Limb (tissue), 2 donors: ENCODE results near the gene YWHAG.
A peak's percentile ranks its signal among the peaks of the same experiment; 100 is the strongest.
"Not testable (repeated sequence)": the region's sequence is repeated elsewhere in the genome, so short reads cannot be mapped to it uniquely, and the experiment has no call there.

Experiments used
- DNase-seq, 2 donors: peaks; one replicate each; pipeline ENCODE4 v3.0.0-alpha.2; 2016; ENCODE audit errors: extremely low spot score in 2 of 2

YWHAG gene

GRCh38 chr7:76380623-76380966, 21.8 kb upstream of the YWHAG start:
- no peak for DNase-seq

- DNase-seq, result no peak
Measured at GRCh38 chr7:76377186-76377918, 18.6 kb upstream of the YWHAG start.

GRCh38 chr7:76375251-76375650, 16.5 kb upstream of the YWHAG start:
- no peak for DNase-seq

- no peak for DNase-seq
Measured at GRCh38 chr7:76372984-76373833, 14.4 kb upstream of the YWHAG start.

- DNase-seq, result no peak
Measured at GRCh38 chr7:76371396-76371795, 12.6 kb upstream of the YWHAG start.

GRCh38 chr7:76369018-76369417, 10.2 kb upstream of the YWHAG start:
- DNase-seq, result no peak

GRCh38 chr7:76368190-76368589, 9.4 kb upstream of the YWHAG start:
- no peak for DNase-seq

- DNase-seq, result no peak
Measured at GRCh38 chr7:76364198-76364584, 5.4 kb upstream of the YWHAG start.

GRCh38 chr7:76363754-76364153, 5.0 kb upstream of the YWHAG start:
- not testable (repeated sequence) for DNase-seq

- no peak for DNase-seq
Measured at GRCh38 chr7:76359978-76360638, 1.3 kb upstream of the YWHAG start.

GRCh38 chr7:76359111-76359977, 553 bp upstream of the YWHAG start:
- peak; percentile 98 to 100 for DNase-seq

GRCh38 chr7:76358011-76358480, 745 bp downstream of the YWHAG start:
- DNase-seq, result peak; percentile 20 to 86

- DNase-seq, result no peak
Measured at GRCh38 chr7:76357475-76358010, 1.2 kb downstream of the YWHAG start.

GRCh38 chr7:76356823-76357222, 2.0 kb downstream of the YWHAG start:
- no peak for DNase-seq

- DNase-seq, result no peak
Measured at GRCh38 chr7:76356115-76356514, 2.7 kb downstream of the YWHAG start.

GRCh38 chr7:76354981-76355730, 3.6 kb downstream of the YWHAG start:
- DNase-seq, result no peak

- DNase-seq, result no peak
Measured at GRCh38 chr7:76354516-76354915, 4.3 kb downstream of the YWHAG start.

- no peak for DNase-seq
Measured at GRCh38 chr7:76353744-76354143, 5.0 kb downstream of the YWHAG start.

GRCh38 chr7:76352193-76352592, 6.6 kb downstream of the YWHAG start:
- DNase-seq, result no peak

- no peak for DNase-seq
Measured at GRCh38 chr7:76351372-76351771, 7.4 kb downstream of the YWHAG start.
